ENCODE measurements around the gene SYT1. TPM values are rescaled to one million over a fixed set of nuclear protein-coding genes. Genes with fewer than 3 reads are reported as not detected.
A peak's percentile ranks its signal among the peaks of the same experiment; 100 is the strongest.

Gene SYT1
- total and polyA plus RNA-seq, 2 of the 8 experiments (the other 6 are each of a cell fraction or from before 2014, with no cell fraction given): 11.0 to 34.6 TPM

DNA sequence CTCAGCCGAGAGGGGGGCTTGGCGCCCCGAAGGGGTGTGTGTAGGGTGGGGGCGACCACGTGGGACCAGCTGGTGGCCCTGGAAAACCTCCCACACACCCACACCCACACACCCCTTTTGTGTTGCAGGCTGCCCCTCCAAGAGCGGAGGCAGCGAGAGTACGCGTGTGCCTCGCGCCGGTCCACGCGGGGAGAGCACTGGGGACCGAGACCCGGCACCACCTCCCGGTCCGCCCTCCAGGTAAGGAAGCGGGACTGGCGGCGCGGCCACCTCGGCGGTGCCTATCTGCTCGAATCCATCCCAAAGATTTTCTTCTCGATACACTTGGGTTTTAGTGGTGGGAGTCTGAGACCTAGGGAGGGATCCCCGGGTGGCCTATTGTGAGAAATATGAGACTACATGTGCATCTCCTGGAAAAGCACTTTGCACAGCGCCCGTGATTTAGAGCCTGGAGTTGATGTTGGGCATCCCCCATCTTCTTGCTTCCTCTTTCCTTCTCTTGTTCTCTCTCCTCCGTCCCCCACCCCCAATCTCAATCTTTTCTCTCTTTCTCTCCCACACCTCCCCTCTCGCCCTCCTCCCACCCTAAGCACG lies 393 bp downstream of the SYT1 start:
- H3K79me1 ChIP-seq (ENCODE audit: low read depth, low read length): no peaks in the 10 kb centered on the region
- peak overlapping the region; percentile 83 for H3K4me2 ChIP-seq (ENCODE audit: insufficient read depth in 1 of 2, low read depth in 2 of 2, low read length in 2 of 2)
- peaks cover 4% of the 10 kb centered on the region for H3K23me2 ChIP-seq (ENCODE audit: low read depth, low read length)
- FAIRE-seq (no peak), DNase-seq (ENCODE audit: low read depth in 1 of 2, low spot score in 2 of 2) (peak in 1 of 2 experiments; percentile 56)
- H2AFZ ChIP-seq (ENCODE audit: low read length): no peak overlapping the region
- peaks cover 0 to 2% of the 10 kb centered on the region in 2 experiments for H4K20me1 ChIP-seq (replicated peaks in 1 of 2; ENCODE audit: control insufficient read depth in 1 of 2, insufficient read depth in 2 of 2, low read length in 2 of 2)
- no peak overlapping the region for H3K4ac ChIP-seq (replicated peaks; ENCODE audit: insufficient read length, low read depth, low read length)
- no peak overlapping the region for H3K23ac ChIP-seq (ENCODE audit: insufficient read length)
- no peak overlapping the region; the same call in 1 of the 2 replicates for H2BK12ac ChIP-seq (ENCODE audit: low read depth, low read length)
- ChIA-PET POLR2A (ENCODE audit: partially characterized antibody) (interaction anchor here (0.6 to 2.6 kb wide), 14 partner anchors 8 to 1364 kb away, joined by 3 to 9 read pairs (median 4); no protein-coding TSS in a partner anchor), CTCF (ENCODE audit: partially characterized antibody) (interaction anchor here (0.6 to 2.3 kb wide), 3 partner anchors 10 to 15 kb away, joined by 3 to 8 read pairs (median 4); no protein-coding TSS in a partner anchor)
- H2BK5ac ChIP-seq (ENCODE audit: low read depth, low read length): peak overlapping the region; percentile 77; the same call in 1 of the 2 replicates
- peak overlapping the region; percentile 11 for H4K5ac ChIP-seq (ENCODE audit: insufficient read length, low read depth, low read length)
- H2BK20ac ChIP-seq (ENCODE audit: low read length): no peak overlapping the region; the same call in 1 of the 2 replicates
- peak overlapping the region; percentile 82 to 86 (median 84) for H3K4me3 ChIP-seq (ENCODE audit: extremely low read depth in 1 of 4, insufficient read depth in 2 of 4, low read depth in 3 of 4, low read length in 4 of 4)
- H3K9ac ChIP-seq (replicated peaks in 1 of 4; ENCODE audit: extremely low read depth in 1 of 4, low read depth in 3 of 4, low read length in 3 of 4): peak overlapping the region in 2 of 4 experiments; percentile 50 to 70; a peak in 3 of 7 replicates
- peak overlapping the region; percentile 62 for H3K56ac ChIP-seq (replicated peaks; ENCODE audit: insufficient read length, low read depth, low read length)
- H3K14ac ChIP-seq (ENCODE audit: insufficient read length): no peak overlapping the region
- no peaks in the 10 kb centered on the region for H3K36me3 ChIP-seq (ENCODE audit: control insufficient read depth in 2 of 4, insufficient read depth in 4 of 4, low read length in 3 of 4)
- H3K4me1 ChIP-seq (replicated peaks in 1 of 4; ENCODE audit: control insufficient read depth in 3 of 4, insufficient read depth in 4 of 4, low read length in 3 of 4): peaks cover 0 to 6% (median 0%) of the 10 kb centered on the region in 4 experiments; a peak in 3 of 7 replicates
- peaks cover 5 to 53% of the 10 kb centered on the region in 2 experiments for H3K79me2 ChIP-seq (ENCODE audit: control insufficient read depth in 1 of 2, insufficient read depth in 2 of 2, low read length in 2 of 2)
- no peak overlapping the region; the same call in 1 of the 2 replicates for H2AK5ac ChIP-seq (ENCODE audit: low read depth, low read length)
- peak overlapping the region; percentile 79; the same call in 1 of the 2 replicates for H3K18ac ChIP-seq (ENCODE audit: extremely low read depth, low read length)
- peak overlapping the region; percentile 78 for H4K91ac ChIP-seq (replicated peaks; ENCODE audit: insufficient read length, low read length)
- H2BK15ac ChIP-seq (ENCODE audit: low read length): no peak overlapping the region
- no peak overlapping the region for H4K8ac ChIP-seq (ENCODE audit: extremely low read depth, insufficient read depth, low read length)
- no peaks in the 10 kb centered on the region for H3K9me3 ChIP-seq (ENCODE audit: insufficient read depth in 2 of 2, low read depth in 1 of 2, low read length in 1 of 2)
- no peak overlapping the region; the same call in 1 of the 2 replicates for H3K27ac ChIP-seq (ENCODE audit: low read depth, low read length)
- WGBS, 2 experiments (ENCODE audit: extremely low coverage in 1 of 2, insufficient coverage in 1 of 2, insufficient read length in 1 of 2, insufficient replicate concordance in 2 of 2, low coverage in 1 of 2, low lambda C conversion rate in 2 of 2, missing lambda C conversion rate in 1 of 2): 1 to 100% methylated on average over 1 to 27 of the region's 32 CpGs
- no peak overlapping the region for H2BK120ac ChIP-seq (replicated peaks; ENCODE audit: low read depth, low read length)
- no peaks in the 10 kb centered on the region for H3K27me3 ChIP-seq (replicated peaks in 1 of 4; ENCODE audit: control insufficient read depth in 3 of 4, extremely low read depth in 1 of 4, insufficient read depth in 3 of 4, low read length in 3 of 4)
- no peak for TF ChIP-seq SRF (IDR thresholded peaks at IDR 0.05; ENCODE audit: low read depth, low read length)
- no peak for TF ChIP-seq TAF7 (optimal IDR thresholded peaks at IDR 0.05; ENCODE audit: borderline replicate concordance, low read depth, low read length)
- TF ChIP-seq HDAC6 (IDR thresholded peaks at IDR 0.05; ENCODE audit: low read depth, low read length): no peak
- peak; percentile 70 for TF ChIP-seq ASH2L (IDR thresholded peaks at IDR 0.05; ENCODE audit: low read length)
- TF ChIP-seq GTF2F1 (IDR thresholded peaks at IDR 0.05; ENCODE audit: borderline replicate concordance, low read depth, low read length): no peak
- TF ChIP-seq JUND (IDR thresholded peaks at IDR 0.05; ENCODE audit: low read length): no peak
- TF ChIP-seq KDM4A (IDR thresholded peaks at IDR 0.05; ENCODE audit: low read depth, low read length, severe bottlenecking): peak; percentile 67
- TF ChIP-seq HDAC2 (IDR thresholded peaks at IDR 0.05; ENCODE audit: borderline replicate concordance in 1 of 2, low read depth in 2 of 2, low read length in 2 of 2): peak in 1 of 2 experiments; percentile 93; a peak in 1 of 4 replicates
- 0 out of 2 replicates have a peak, but pooled peaks have one; percentile 5 for TF ChIP-seq CREB1 (IDR thresholded peaks at IDR 0.05)
- no peak for TF ChIP-seq CTBP2 (IDR thresholded peaks at IDR 0.05; ENCODE audit: borderline replicate concordance, insufficient read depth, insufficient read length, low read length)
- TF ChIP-seq TCF12 (IDR thresholded peaks at IDR 0.05; ENCODE audit: low read depth, low read length): no peak
- no peak for TF ChIP-seq RFX5 (IDR thresholded peaks at IDR 0.05; ENCODE audit: borderline replicate concordance, low read depth, low read length)

Data from H1 (cell line).